Measurements from ENCODE around the gene NYAP2. TPM values are rescaled to one million over a fixed set of nuclear protein-coding genes. Genes with fewer than 3 reads are reported as not detected.

The NYAP2 gene
- total RNA-seq, 2 donors from 2014 or later: 0.52 TPM; not detected in 1

DNA sequence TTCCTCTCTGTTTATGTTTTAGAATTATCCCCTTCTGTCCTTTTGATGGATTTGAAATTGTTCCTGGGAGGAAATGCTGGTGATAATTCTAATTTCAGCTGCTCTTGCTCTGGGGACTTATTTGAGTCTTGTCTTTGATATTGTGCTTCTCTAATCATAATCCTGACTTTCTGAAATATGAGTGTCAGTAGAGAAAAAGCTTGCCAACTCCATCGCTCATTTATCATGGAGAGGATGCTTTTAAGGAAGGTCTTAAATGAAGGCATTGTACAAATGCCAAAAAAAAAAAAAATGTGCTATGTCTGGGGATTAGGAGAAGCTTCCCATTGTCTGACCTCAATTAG is 159.5 kb downstream of the NYAP2 start:
- H3K36me3 ChIP-seq (replicated peaks in 1 of 2; ENCODE audit: insufficient read depth in 1 of 2, low read depth in 2 of 2): no peaks in the 10 kb centered on the region
- 88% methylated on average over 1 of the region's 1 CpG for WGBS, 2 donors
- intact Hi-C loops (cut with DNase I): no loop called here
- no peaks in the 10 kb centered on the region for H3K4me1 ChIP-seq
- no peaks in the 10 kb centered on the region for H3K27me3 ChIP-seq
- no peak for ATAC-seq
- TF ChIP-seq POLR2A (IDR thresholded peaks at IDR 0.05): no peak
- TF ChIP-seq, protein P1, sequence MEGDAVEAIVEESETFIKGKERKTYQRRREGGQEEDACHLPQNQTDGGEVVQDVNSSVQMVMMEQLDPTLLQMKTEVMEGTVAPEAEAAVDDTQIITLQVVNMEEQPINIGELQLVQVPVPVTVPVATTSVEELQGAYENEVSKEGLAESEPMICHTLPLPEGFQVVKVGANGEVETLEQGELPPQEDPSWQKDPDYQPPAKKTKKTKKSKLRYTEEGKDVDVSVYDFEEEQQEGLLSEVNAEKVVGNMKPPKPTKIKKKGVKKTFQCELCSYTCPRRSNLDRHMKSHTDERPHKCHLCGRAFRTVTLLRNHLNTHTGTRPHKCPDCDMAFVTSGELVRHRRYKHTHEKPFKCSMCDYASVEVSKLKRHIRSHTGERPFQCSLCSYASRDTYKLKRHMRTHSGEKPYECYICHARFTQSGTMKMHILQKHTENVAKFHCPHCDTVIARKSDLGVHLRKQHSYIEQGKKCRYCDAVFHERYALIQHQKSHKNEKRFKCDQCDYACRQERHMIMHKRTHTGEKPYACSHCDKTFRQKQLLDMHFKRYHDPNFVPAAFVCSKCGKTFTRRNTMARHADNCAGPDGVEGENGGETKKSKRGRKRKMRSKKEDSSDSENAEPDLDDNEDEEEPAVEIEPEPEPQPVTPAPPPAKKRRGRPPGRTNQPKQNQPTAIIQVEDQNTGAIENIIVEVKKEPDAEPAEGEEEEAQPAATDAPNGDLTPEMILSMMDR (IDR thresholded peaks at IDR 0.05): no peak
- DNase-seq: no peak
- H3K4me3 ChIP-seq: no peak overlapping the region
- no peak overlapping the region for H3K27ac ChIP-seq
- H3K9me3 ChIP-seq: no peaks in the 10 kb centered on the region

DNA sequence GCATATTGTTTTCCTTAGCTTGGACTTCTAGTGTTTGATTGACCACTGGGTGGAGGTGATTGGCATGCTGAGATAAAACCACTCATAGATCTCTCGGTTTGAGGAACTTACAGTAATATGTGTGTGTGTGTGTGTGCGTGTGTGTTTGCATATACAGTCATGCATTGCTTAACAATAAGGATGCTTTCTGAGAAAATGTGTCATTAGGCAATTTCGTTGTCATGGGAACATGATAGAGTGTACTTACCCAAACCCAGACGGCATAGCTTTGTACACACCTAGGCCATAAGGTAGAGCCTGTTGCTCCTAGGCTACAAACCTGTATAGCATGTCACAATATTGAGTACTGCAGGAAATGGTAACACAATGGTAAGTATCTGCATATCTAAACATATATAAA is 167.3 kb downstream of the NYAP2 start:
- Histone ChIP-seq H3K36me3 (replicated peaks in 1 of 2; ENCODE audit: insufficient read depth in 1 of 2, low read depth in 2 of 2) (no peaks in the 10 kb centered on the region), H3K4me1 (no peaks in the 10 kb centered on the region), H3K27ac (no peak overlapping the region), H3K9me3 (no peaks in the 10 kb centered on the region), H3K4me3 (no peak overlapping the region), H3K27me3 (no peaks in the 10 kb centered on the region)
- no peak for ATAC-seq
- TF ChIP-seq, protein P1 (IDR thresholded peaks at IDR 0.05): no peak
- no peak for TF ChIP-seq POLR2A (IDR thresholded peaks at IDR 0.05)
- intact Hi-C loops (cut with DNase I): no loop called here
- 42 to 57% methylated on average over 4 of the region's 4 CpGs for WGBS, 2 donors
- peak in 1 of 4 donors; percentile 5 for DNase-seq

DNA sequence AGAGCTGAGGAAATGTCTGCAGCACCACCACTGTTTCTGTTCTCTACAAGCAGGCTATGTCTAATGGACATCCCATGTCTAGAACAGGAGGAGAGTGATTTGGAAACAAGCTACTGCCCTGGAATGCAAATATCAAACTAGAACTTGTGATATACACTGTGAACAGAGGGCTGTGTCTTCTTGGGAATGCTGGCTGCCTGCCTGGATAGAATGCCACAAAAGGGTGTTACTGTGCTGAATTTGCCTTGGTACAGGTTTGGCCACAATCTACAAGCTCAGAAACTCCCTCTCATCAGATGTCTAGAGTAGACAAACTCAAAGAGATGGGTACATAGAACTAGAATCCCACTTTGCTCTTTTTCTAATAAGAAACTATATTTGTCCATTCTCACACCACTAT is 170.5 kb downstream of the NYAP2 start:
- no peak overlapping the region for H3K4me3 ChIP-seq
- no peak for ATAC-seq
- intact Hi-C loops (cut with DNase I): no loop called here

DNA sequence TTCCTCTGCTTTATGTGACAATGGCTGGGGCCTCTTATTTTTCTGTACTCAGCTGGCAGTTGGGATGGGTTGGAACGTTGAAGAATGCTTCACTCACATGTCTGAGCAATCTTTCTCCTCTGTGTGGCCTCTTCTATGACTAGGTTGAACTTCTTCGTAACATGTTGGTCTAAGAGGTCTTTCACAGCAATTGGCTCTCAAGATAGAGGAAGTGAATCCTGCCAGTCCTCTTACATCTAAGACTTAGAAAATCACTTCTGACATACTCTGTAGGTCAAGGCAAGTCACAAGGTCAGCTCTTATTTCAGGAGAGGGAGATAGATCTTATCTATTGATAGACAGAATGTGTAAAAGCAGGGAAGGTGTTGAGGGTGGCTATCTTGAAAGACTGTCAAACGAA is 174.1 kb downstream of the NYAP2 start:
- H3K27me3 ChIP-seq: no peaks in the 10 kb centered on the region
- no peaks in the 10 kb centered on the region for H3K9me3 ChIP-seq
- no peaks in the 10 kb centered on the region for H3K36me3 ChIP-seq (replicated peaks in 1 of 2; ENCODE audit: insufficient read depth in 1 of 2, low read depth in 2 of 2)
- DNase-seq (no peak), ATAC-seq (no peak)
- H3K27ac ChIP-seq: no peak overlapping the region
- no peak for TF ChIP-seq POLR2A (IDR thresholded peaks at IDR 0.05)
- TF ChIP-seq, protein P1 (IDR thresholded peaks at IDR 0.05): no peak
- H3K4me3 ChIP-seq: no peak overlapping the region
- WGBS, 2 donors: 56 to 76% methylated on average over 3 of the region's 3 CpGs
- intact Hi-C loops (cut with DNase I): no loop called here
- H3K4me1 ChIP-seq: no peaks in the 10 kb centered on the region

More for the DNA sequence above, 170.5 kb downstream of the NYAP2 start:
- Histone ChIP-seq H3K9me3 (no peaks in the 10 kb centered on the region), H3K4me1 (no peaks in the 10 kb centered on the region), H3K27me3 (no peaks in the 10 kb centered on the region), H3K27ac (no peak overlapping the region), H3K36me3 (replicated peaks in 1 of 2; ENCODE audit: insufficient read depth in 1 of 2, low read depth in 2 of 2) (no peaks in the 10 kb centered on the region)
- TF ChIP-seq, protein P1 (IDR thresholded peaks at IDR 0.05): no peak
- TF ChIP-seq POLR2A (IDR thresholded peaks at IDR 0.05): no peak
- no peak for DNase-seq

DNA sequence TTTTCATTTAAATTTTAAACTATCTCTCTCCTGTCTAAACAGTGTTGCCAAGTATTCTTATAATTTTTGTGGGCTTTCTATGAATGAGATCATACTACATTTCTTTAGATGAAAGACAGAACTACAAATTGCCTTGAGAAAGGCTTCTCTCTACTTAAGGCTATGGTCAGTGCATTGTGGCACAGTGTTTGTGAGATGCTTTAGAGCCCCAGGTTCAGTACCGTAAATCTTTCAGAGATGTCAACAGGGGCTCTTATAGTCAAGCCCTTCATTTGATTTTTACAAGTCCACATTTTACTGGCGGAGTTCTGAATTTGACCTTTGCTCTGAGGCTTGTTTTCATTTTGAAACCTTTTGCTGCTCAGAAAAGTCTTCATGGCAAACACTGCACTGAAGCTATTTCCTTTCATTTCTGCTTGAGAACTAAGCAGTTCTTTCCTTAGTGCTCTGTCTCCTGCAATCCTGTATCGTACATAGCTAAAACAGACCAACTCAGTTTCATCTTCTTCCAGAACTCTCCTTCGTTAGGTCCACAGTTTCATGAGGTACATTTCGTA is 175.2 kb downstream of the NYAP2 start:
- Histone ChIP-seq H3K36me3 (replicated peaks in 1 of 2; ENCODE audit: insufficient read depth in 1 of 2, low read depth in 2 of 2) (no peaks in the 10 kb centered on the region), H3K4me1 (no peaks in the 10 kb centered on the region), H3K27me3 (no peaks in the 10 kb centered on the region), H3K9me3 (no peaks in the 10 kb centered on the region), H3K27ac (no peak overlapping the region), H3K4me3 (no peak overlapping the region)
- ATAC-seq (no peak), DNase-seq (no peak)
- TF ChIP-seq, protein P1 (IDR thresholded peaks at IDR 0.05): no peak
- no peak for TF ChIP-seq POLR2A (IDR thresholded peaks at IDR 0.05)
- intact Hi-C loops (cut with DNase I): no loop called here
- WGBS, 2 donors: 78 to 79% methylated on average over 5 of the region's 5 CpGs
